Adipocyte (in vitro differentiated cells): ENCODE results near the gene CASK.

Experiments
- DNase-seq: peaks from one replicate; pipeline ENCODE4 v3.0.0-alpha.2; 2015; ENCODE audit warnings: low read depth
- H3K27me3 ChIP-seq: replicated peaks from 2 replicates; pipeline ENCODE4 v1.7.0; 2013; ENCODE audit warnings: mild to moderate bottlenecking, low read length, moderate library complexity; ENCODE audit not compliant: control insufficient read depth, insufficient read depth
- H3K36me3 ChIP-seq: 2 replicates; pipeline ENCODE4 v1.7.0; 2013; ENCODE audit warnings: low read length, mild to moderate bottlenecking, moderate library complexity; ENCODE audit not compliant: control insufficient read depth, insufficient read depth, severe bottlenecking
- H3K4me1 ChIP-seq: 2 replicates; pipeline ENCODE4 v1.7.0; 2013; ENCODE audit warnings: mild to moderate bottlenecking, low read length, moderate library complexity; ENCODE audit not compliant: control insufficient read depth, insufficient read depth
- H3K4me3 ChIP-seq: 2 replicates; pipeline ENCODE4 v1.7.0; 2013; ENCODE audit warnings: mild to moderate bottlenecking, low read length, moderate library complexity
- H3K9ac ChIP-seq: 2 replicates; pipeline ENCODE4 v1.7.0; 2013; ENCODE audit warnings: mild to moderate bottlenecking, low read length, moderate library complexity
- H3K9me3 ChIP-seq: 2 replicates; pipeline ENCODE4 v1.7.0; 2013; ENCODE audit warnings: mild to moderate bottlenecking, low read length, moderate library complexity; ENCODE audit not compliant: control insufficient read depth

The CASK gene

GRCh38 chrX:41870719-41871151 lies 52.6 kb downstream of the CASK start:
- Histone ChIP-seq H3K9ac (no peak overlapping the region), H3K27me3 (no peaks in the 10 kb centered on the region), H3K4me3 (no peak overlapping the region), H3K9me3 (no peaks in the 10 kb centered on the region), H3K36me3 (no peaks in the 10 kb centered on the region), H3K4me1 (no peaks in the 10 kb centered on the region)
- DNase-seq, result no peak

DNA sequence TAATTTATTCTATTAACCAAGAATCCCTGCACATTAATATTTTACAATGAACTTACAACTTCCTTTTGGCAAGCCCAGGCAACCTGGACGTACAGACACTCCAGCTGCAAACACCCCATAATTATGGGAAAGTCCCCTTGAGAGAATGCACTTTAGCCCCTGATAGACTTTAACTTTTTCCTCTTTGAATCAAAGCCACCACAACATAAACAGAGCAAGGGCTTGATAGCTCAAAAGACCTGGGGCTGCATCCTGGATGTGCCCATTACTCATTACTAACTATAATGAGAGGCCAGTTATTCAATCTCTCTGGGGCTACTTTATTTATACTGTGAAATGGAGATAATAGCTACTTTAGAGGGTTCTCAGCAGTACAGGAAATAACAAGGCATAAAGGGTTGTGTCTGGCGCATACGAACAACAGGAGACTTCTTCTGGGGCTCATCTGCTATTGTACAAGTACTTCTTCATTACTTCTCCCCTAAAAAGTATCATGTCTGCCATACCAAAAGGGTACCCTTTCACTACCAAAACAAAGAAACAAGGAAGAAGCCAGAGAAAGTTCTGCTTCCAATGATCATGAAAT lies 54.9 kb downstream of the CASK start:
- H3K9ac ChIP-seq, result no peak overlapping the region
- no peaks in the 10 kb centered on the region for H3K27me3 ChIP-seq
- H3K4me1 ChIP-seq, result no peaks in the 10 kb centered on the region
- H3K9me3 ChIP-seq, result no peaks in the 10 kb centered on the region
- no peak for DNase-seq
- no peak overlapping the region for H3K4me3 ChIP-seq
- no peaks in the 10 kb centered on the region for H3K36me3 ChIP-seq

DNA sequence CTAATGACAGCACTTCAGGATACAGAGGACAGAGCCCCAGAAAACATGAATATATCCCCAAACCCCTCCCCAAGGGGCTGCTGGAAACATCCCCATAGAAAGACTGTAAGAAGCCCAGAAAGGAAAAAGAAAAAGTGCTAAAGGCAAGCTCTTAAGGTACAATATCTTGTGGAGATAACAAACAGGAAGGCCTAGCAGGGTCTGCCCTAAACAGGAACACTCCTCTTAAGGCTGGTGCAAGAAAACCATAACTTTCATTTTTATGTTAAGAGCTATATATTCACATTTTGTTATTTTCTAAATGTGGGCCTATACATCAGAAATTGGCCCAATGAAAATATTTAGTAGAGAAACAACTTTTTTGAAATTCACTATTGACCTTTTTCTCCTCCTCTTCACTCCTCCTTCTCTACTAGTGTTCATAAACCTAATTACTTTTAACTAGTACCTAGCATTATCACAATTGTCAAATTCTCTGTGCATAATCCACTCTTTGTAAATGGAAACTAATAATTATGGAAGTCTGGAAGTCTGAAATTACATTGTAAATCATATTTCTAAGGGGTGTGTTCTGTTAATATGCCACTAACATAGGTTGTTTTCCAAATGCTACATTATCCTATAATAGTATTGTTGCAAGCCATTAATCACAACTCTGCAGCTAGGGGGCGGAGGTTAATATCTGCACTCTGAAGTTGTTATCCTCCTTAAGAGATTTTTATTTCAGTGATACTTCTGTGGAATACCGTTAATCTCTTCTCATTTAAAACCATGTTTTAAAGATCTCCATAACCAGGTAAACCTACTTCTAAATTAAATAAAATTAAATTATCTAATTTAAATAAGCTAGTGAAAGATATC lies 59.8 kb downstream of the CASK start:
- Histone ChIP-seq H3K9ac (no peak overlapping the region), H3K36me3 (no peaks in the 10 kb centered on the region), H3K4me1 (no peaks in the 10 kb centered on the region), H3K9me3 (no peaks in the 10 kb centered on the region), H3K4me3 (no peak overlapping the region), H3K27me3 (peaks cover 4% of the 10 kb centered on the region)
- DNase-seq, result no peak

DNA sequence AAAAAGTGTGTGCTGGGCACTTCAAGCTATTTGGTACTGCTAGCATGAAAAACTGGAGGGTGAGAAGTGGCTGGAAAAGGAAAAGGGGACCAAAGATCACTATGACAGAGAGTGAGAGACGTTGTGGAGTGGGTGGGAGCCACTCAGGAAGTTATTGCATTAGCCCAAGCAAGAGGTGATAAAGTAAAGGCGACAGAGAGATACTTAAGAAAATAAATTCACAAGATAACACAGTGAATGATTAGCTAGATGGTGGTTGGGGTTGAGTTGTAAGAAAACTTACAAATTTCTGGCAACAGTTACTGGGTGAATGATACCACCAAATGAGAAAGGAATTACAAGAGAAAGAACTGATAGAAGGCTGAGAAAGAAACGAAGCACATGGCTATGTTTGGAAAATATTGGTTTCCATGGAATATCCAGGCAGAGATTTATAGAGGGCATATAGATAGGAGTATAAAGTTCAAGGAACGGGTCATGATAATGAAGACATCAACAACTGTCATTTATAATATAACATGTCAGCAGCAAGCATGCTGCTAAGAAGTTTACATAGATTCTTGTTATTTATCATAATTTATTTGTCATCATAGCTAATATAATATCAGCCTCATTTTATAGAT lies 60.7 kb downstream of the CASK start:
- no peak for DNase-seq
- no peaks in the 10 kb centered on the region for H3K9me3 ChIP-seq
- no peaks in the 10 kb centered on the region for H3K36me3 ChIP-seq
- no peak overlapping the region for H3K4me3 ChIP-seq
- H3K27me3 ChIP-seq, result peaks cover 4% of the 10 kb centered on the region
- H3K9ac ChIP-seq, result no peak overlapping the region
- H3K4me1 ChIP-seq, result no peaks in the 10 kb centered on the region

DNA sequence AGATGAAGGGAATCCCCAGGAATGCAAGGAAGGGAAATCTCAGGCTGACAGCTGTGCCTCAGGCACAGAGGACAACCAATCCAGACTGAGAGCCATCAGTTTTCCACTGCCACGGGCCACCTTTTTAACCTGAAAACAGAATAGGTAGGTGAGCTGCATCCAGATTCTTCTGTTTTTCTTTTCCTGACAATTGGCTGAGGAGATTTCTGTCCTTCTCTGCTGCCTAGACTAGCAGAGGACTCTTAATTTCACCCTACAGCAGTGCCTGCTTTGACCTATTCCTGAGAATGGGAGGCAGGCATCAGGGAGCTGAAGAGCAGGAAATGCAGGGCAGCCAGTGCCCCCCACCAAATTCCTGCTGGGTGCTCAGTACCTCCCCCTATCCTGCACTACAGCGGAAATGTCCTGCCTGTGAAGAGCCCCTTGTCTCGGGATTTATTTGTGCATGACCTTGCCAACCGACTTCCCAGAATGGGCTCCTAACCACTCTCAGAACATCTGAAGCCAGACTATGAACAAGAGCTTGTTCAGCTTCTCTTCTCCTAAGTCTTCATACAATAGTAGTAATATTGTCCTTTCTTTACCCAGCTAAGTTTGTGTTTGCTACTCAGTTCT lies 65.1 kb downstream of the CASK start:
- Histone ChIP-seq H3K9me3 (no peaks in the 10 kb centered on the region), H3K27me3 (peaks cover 4% of the 10 kb centered on the region), H3K36me3 (no peaks in the 10 kb centered on the region), H3K9ac (no peak overlapping the region), H3K4me3 (no peak overlapping the region), H3K4me1 (no peaks in the 10 kb centered on the region)
- DNase-seq, result no peak

DNA sequence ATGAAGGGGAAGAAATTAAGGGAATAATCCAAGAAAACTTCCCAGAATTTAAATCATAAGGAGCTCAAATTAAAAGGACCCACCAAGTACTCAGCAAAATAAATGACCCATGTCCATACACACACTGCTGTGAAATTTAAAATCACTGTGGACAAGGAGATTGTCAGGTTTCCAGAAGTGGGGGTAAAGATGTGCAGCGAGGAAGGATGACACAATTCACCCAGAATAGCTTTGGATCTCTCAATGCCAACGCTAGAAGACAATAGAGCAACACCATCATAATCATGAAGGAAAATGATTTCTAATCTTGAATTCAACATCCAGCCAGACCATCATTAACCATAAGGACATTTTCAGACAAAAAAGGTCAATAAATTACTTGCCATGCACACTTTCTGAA lies 65.7 kb downstream of the CASK start:
- H3K36me3 ChIP-seq, result no peaks in the 10 kb centered on the region
- no peak overlapping the region for H3K4me3 ChIP-seq
- DNase-seq, result no peak
- H3K4me1 ChIP-seq, result no peaks in the 10 kb centered on the region
- H3K9me3 ChIP-seq, result no peaks in the 10 kb centered on the region
- H3K27me3 ChIP-seq, result peaks cover 4% of the 10 kb centered on the region
- H3K9ac ChIP-seq, result no peak overlapping the region

DNA sequence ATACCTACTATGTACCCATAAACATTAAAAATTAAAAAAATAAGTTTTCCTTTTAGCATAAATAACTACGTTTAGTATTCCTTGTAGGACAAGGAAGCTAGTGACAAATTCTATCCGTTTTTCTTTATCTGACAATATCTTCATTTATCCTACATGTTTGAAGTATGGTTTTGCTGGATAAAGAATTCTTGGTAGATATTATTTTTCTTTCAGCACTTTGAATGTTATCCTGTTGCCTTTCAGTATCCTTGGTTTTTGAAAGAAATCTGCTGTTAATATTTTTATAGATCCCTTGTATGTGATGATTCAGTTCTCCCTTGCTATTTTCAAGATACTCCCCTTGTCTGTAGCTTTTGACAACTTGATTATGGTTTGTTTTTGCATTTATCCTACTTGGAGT lies 76.6 kb downstream of the CASK start:
- Histone ChIP-seq H3K9ac (no peak overlapping the region), H3K4me1 (no peaks in the 10 kb centered on the region), H3K36me3 (peaks cover 9% of the 10 kb centered on the region), H3K9me3 (peaks cover 56% of the 10 kb centered on the region), H3K27me3 (no peaks in the 10 kb centered on the region), H3K4me3 (no peak overlapping the region)
- no peak for DNase-seq

DNA sequence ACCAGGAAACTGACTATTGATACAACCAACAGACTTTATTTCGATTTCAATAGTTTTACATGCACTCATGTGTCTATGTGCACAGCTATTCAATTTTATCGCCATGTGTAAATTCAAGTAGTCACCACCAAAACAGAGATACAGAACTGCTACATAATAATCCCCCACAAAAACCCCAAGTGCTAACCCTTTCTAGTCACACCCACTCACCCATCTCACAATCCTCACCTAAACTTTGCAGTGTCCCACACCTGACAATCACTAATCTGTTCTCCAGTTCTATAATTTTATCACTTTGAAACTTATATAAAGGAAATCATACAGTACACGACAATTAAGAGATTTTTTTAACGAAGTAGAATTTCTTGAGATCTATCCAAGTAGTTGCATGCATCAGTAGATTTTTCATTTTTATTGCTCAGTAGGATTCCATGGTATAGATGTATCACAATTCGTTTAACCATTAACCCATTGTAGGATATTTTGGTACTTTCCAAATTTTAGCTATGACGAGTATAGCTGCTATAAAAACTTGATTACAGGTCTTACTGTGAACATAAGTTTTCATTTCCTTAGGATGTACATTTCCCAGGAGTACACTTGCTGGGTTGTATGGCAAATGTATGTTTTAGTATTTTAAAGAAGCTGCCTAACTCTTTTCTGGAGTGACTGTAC lies 85.9 kb downstream of the CASK start:
- no peak overlapping the region for H3K4me3 ChIP-seq
- no peak overlapping the region for H3K9ac ChIP-seq
- H3K36me3 ChIP-seq, result peaks cover 5% of the 10 kb centered on the region
- H3K27me3 ChIP-seq, result no peaks in the 10 kb centered on the region
- DNase-seq, result no peak
- H3K4me1 ChIP-seq, result peaks cover 7% of the 10 kb centered on the region
- H3K9me3 ChIP-seq, result peaks cover 11% of the 10 kb centered on the region

DNA sequence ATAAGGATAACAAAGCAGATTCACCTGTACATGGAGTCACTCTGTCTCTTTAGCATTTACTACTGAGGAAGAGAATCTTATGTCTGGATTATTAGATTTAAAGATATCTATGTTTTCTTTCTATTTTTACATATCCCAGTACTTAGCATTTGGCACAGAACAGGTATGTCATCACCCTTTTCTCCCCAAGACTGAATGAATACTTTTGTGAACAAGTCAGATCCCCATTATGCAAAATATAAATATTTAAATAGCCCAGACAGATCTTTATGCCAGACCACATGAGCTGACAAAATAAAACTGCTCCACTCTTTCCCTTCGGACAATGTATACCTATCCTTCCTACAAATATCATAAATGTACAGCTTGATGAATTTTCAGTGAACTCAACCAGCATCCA lies 94.5 kb downstream of the CASK start:
- H3K4me3 ChIP-seq, result no peak overlapping the region
- H3K36me3 ChIP-seq, result no peaks in the 10 kb centered on the region
- H3K9ac ChIP-seq, result no peak overlapping the region
- no peak for DNase-seq
- H3K9me3 ChIP-seq, result no peaks in the 10 kb centered on the region
- H3K27me3 ChIP-seq, result no peaks in the 10 kb centered on the region
- H3K4me1 ChIP-seq, result peaks cover 34% of the 10 kb centered on the region

- Histone ChIP-seq H3K9me3 (no peaks in the 10 kb centered on the region), H3K9ac (no peak overlapping the region), H3K4me3 (no peak overlapping the region), H3K4me1 (peaks cover 41% of the 10 kb centered on the region), H3K27me3 (no peaks in the 10 kb centered on the region), H3K36me3 (no peaks in the 10 kb centered on the region)
- peak; percentile 14 for DNase-seq
Measured at GRCh38 chrX:41827886-41828285, 95.5 kb downstream of the CASK start.

GRCh38 chrX:41825796-41826195 lies 97.6 kb downstream of the CASK start:
- Histone ChIP-seq H3K9me3 (peaks cover 4% of the 10 kb centered on the region), H3K4me1 (peaks cover 42% of the 10 kb centered on the region), H3K36me3 (no peaks in the 10 kb centered on the region), H3K9ac (no peak overlapping the region), H3K27me3 (no peaks in the 10 kb centered on the region), H3K4me3 (no peak overlapping the region)
- DNase-seq, result no peak
